GM19328 (cell line): ENCODE results near the gene GSG1L2.

ENCODE experiments used
- ATAC-seq: cut with Tn5 transposase; IDR thresholded peaks from one replicate; pipeline ENCODE4 v1.9.1; 2021; ENCODE audit warnings: mild to moderate bottlenecking, moderate library complexity; ENCODE audit not compliant: unreplicated experiment

The GSG1L2 gene

GRCh38 chr17:9821921-9822320 is at the start of gene GSG1L2:
Gene GSG1L2 (minus strand): TSS chr17:9822079. CDS start chr17:9822071, 8 bp downstream.
- ATAC-seq = no peak

GRCh38 chr17:9868552-9868951 is 46.7 kb upstream of the GSG1L2 start:
- ATAC-seq = no peak

- no peak for ATAC-seq
Measured at GRCh38 chr17:9865586-9865985, 43.7 kb upstream of the GSG1L2 start.

- no peak for ATAC-seq
Measured at GRCh38 chr17:9862949-9863348, 41.1 kb upstream of the GSG1L2 start.

GRCh38 chr17:9862220-9862619 is 40.3 kb upstream of the GSG1L2 start:
- no peak for ATAC-seq

- no peak for ATAC-seq
Measured at GRCh38 chr17:9860851-9861250, 39.0 kb upstream of the GSG1L2 start.

- no peak for ATAC-seq
Measured at GRCh38 chr17:9859781-9860180, 37.9 kb upstream of the GSG1L2 start.

- no peak for ATAC-seq
Measured at GRCh38 chr17:9855036-9855435, 33.2 kb upstream of the GSG1L2 start.

GRCh38 chr17:9854255-9854654 is 32.4 kb upstream of the GSG1L2 start:
- no peak for ATAC-seq

- no peak for ATAC-seq
Measured at GRCh38 chr17:9850151-9850550, 28.3 kb upstream of the GSG1L2 start.

GRCh38 chr17:9845306-9845705 is 23.4 kb upstream of the GSG1L2 start:
- ATAC-seq = no peak

GRCh38 chr17:9844153-9844552 is 22.3 kb upstream of the GSG1L2 start:
- no peak for ATAC-seq

- ATAC-seq = no peak
Measured at GRCh38 chr17:9843152-9844010, 21.5 kb upstream of the GSG1L2 start.

- ATAC-seq = no peak
Measured at GRCh38 chr17:9842057-9842758, 20.3 kb upstream of the GSG1L2 start.

GRCh38 chr17:9839433-9839832 is 17.6 kb upstream of the GSG1L2 start:
- no peak for ATAC-seq

- ATAC-seq = no peak
Measured at GRCh38 chr17:9837551-9838471, 15.9 kb upstream of the GSG1L2 start.

GRCh38 chr17:9833922-9834321 is 12.0 kb upstream of the GSG1L2 start:
- no peak for ATAC-seq

- no peak for ATAC-seq
Measured at GRCh38 chr17:9830711-9831110, 8.8 kb upstream of the GSG1L2 start.

GRCh38 chr17:9829343-9829742 is 7.5 kb upstream of the GSG1L2 start:
- no peak for ATAC-seq

- ATAC-seq = no peak
Measured at GRCh38 chr17:9828296-9829295, 6.7 kb upstream of the GSG1L2 start.
